ENCODE measurements around the gene ODF4.

DNA sequence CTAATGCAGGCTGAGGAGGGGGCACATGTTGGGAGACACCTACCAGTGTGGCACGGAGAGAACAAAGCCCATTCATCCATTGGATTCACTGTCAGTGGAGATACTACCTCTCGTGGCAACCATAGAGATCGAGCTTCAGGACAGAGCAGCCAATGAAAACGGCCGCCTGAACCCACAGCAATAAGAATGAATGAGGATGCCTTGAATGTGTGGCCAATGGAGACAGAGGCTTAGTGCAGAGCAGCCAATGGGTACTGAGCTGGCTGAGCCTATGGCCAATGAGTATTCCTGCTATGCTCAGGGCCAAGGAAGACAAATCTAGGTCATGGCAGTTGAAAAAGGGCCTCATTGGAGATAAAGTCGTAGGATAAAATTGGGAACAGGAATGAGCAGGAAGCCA, 18.6 kb upstream of the ODF4 start:
- no peak for TF ChIP-seq ZNF416 (CRISPR knock-in tag; IDR thresholded peaks at IDR 0.05)
- no peak for TF ChIP-seq TCF7 (CRISPR knock-in tag; IDR thresholded peaks at IDR 0.05; ENCODE audit: low read depth)
- TF ChIP-seq SP1 (CRISPR knock-in tag; conservative IDR thresholded peaks at IDR 0.05): no peak
- TF ChIP-seq, protein P1, sequence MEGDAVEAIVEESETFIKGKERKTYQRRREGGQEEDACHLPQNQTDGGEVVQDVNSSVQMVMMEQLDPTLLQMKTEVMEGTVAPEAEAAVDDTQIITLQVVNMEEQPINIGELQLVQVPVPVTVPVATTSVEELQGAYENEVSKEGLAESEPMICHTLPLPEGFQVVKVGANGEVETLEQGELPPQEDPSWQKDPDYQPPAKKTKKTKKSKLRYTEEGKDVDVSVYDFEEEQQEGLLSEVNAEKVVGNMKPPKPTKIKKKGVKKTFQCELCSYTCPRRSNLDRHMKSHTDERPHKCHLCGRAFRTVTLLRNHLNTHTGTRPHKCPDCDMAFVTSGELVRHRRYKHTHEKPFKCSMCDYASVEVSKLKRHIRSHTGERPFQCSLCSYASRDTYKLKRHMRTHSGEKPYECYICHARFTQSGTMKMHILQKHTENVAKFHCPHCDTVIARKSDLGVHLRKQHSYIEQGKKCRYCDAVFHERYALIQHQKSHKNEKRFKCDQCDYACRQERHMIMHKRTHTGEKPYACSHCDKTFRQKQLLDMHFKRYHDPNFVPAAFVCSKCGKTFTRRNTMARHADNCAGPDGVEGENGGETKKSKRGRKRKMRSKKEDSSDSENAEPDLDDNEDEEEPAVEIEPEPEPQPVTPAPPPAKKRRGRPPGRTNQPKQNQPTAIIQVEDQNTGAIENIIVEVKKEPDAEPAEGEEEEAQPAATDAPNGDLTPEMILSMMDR (IDR thresholded peaks at IDR 0.05): no peak
- TF ChIP-seq, protein P2, sequence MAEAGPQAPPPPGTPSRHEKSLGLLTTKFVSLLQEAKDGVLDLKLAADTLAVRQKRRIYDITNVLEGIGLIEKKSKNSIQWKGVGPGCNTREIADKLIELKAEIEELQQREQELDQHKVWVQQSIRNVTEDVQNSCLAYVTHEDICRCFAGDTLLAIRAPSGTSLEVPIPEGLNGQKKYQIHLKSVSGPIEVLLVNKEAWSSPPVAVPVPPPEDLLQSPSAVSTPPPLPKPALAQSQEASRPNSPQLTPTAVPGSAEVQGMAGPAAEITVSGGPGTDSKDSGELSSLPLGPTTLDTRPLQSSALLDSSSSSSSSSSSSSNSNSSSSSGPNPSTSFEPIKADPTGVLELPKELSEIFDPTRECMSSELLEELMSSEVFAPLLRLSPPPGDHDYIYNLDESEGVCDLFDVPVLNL (CRISPR knock-in tag; IDR thresholded peaks at IDR 0.05; ENCODE audit: borderline replicate concordance, low read depth): no peak
- TF ChIP-seq, protein P3, sequence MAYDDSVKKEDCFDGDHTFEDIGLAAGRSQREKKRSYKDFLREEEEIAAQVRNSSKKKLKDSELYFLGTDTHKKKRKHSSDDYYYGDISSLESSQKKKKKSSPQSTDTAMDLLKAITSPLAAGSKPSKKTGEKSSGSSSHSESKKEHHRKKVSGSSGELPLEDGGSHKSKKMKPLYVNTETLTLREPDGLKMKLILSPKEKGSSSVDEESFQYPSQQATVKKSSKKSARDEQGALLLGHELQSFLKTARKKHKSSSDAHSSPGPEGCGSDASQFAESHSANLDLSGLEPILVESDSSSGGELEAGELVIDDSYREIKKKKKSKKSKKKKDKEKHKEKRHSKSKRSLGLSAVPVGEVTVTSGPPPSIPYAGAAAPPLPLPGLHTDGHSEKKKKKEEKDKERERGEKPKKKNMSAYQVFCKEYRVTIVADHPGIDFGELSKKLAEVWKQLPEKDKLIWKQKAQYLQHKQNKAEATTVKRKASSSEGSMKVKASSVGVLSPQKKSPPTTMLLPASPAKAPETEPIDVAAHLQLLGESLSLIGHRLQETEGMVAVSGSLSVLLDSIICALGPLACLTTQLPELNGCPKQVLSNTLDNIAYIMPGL (CRISPR knock-in tag; IDR thresholded peaks at IDR 0.05): no peak
- TF ChIP-seq NR1H2 (CRISPR knock-in tag; IDR thresholded peaks at IDR 0.05): no peak
- TF ChIP-seq, protein P4, sequence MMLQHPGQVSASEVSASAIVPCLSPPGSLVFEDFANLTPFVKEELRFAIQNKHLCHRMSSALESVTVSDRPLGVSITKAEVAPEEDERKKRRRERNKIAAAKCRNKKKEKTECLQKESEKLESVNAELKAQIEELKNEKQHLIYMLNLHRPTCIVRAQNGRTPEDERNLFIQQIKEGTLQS (CRISPR knock-in tag; conservative IDR thresholded peaks at IDR 0.05): no peak

Measured in WTC11 (cell line).